WTC11 (cell line): ENCODE data around the gene HS2ST1. TPM values are rescaled to one million over a fixed set of nuclear protein-coding genes. Genes with fewer than 3 reads are reported as not detected.

ENCODE experiments used
- ATAC-seq: fragments of 200-7000 bp; cut with Tn5 transposase; 2 replicates; pipeline ENCODE4 v1.10.0; 2021; ENCODE audit warnings: mild to moderate bottlenecking, moderate library complexity
- CTCF ChIA-PET: fragments of 300-600 bp; sonication (Branson Sonifier 250); formaldehyde crosslinking; loops from one replicate; lab custom pipeline; 2021; ENCODE audit warnings: antibody characterized with exemption; lab: Charles Lee
- POLR2A ChIA-PET: fragments of 350-600 bp; sonication (Branson Sonifier 250); formaldehyde crosslinking; loops from one replicate; lab custom pipeline; 2021; ENCODE audit warnings: antibody characterized with exemption; lab: Charles Lee
- DNase-seq: peaks from one replicate; pipeline ENCODE4 v3.0.0; 2021; ENCODE audit warnings: low spot score
- H3K27ac Mint-ChIP-seq: 2 replicates; pipeline ENCODE4 v1.8.0; 2021; ENCODE audit warnings: mixed read lengths
- H3K27me3 Mint-ChIP-seq: 2 replicates; pipeline ENCODE4 v1.8.0; 2021; ENCODE audit warnings: low read depth, mild to moderate bottlenecking, moderate library complexity, mixed read lengths
- H3K36me3 Mint-ChIP-seq: 2 replicates; pipeline ENCODE4 v1.8.0; 2021; ENCODE audit warnings: mixed read lengths
- H3K4me1 Mint-ChIP-seq: 2 replicates; pipeline ENCODE4 v1.8.0; 2022; ENCODE audit warnings: mixed read lengths
- H3K4me3 Mint-ChIP-seq: 2 replicates; pipeline ENCODE4 v1.8.0; 2021; ENCODE audit warnings: mild to moderate bottlenecking, moderate library complexity, mixed read lengths
- H3K9me3 Mint-ChIP-seq: 2 replicates; pipeline ENCODE4 v1.8.0; 2021; ENCODE audit warnings: mixed read lengths
- CREM ChIP-seq: sonication (generic); formaldehyde crosslinking; IDR thresholded peaks from 2 replicates; pipeline ENCODE4 v1.8.1; 2022; ENCODE audit warnings: mild to moderate bottlenecking, missing genetic modification reagents, moderate library complexity
- ETV6 ChIP-seq: sonication (generic); formaldehyde crosslinking; IDR thresholded peaks from 2 replicates; pipeline ENCODE4 v1.8.1; 2022; ENCODE audit warnings: mild to moderate bottlenecking, missing genetic modification reagents
- FOXK1 ChIP-seq: sonication (generic); formaldehyde crosslinking; IDR thresholded peaks from 2 replicates; pipeline ENCODE4 v1.8.0; 2022; ENCODE audit warnings: mild to moderate bottlenecking, moderate library complexity, missing genetic modification reagents
- GRHL2 ChIP-seq: fragments of 250-450 bp; sonication (Bioruptor Pico); IDR thresholded peaks from 2 replicates; pipeline ENCODE4 v1.8.0; 2022; ENCODE audit warnings: mild to moderate bottlenecking, moderate library complexity; ENCODE audit not compliant: insufficient replicate concordance, severe bottlenecking
- NR3C1 ChIP-seq: sonication (generic); formaldehyde crosslinking; conservative IDR thresholded peaks from 2 replicates; pipeline ENCODE4 v1.8.1; 2023; ENCODE audit warnings: low read depth, mild to moderate bottlenecking, missing genetic modification reagents
- PRRX2 ChIP-seq: fragments of 250-450 bp; sonication (Bioruptor Pico); IDR thresholded peaks from 2 replicates; pipeline ENCODE4 v1.8.0; 2021; ENCODE audit warnings: mild to moderate bottlenecking
- RELA ChIP-seq: sonication (generic); formaldehyde crosslinking; IDR thresholded peaks from 2 replicates; pipeline ENCODE4 v1.8.1; 2022; ENCODE audit warnings: missing genetic modification reagents, mild to moderate bottlenecking, borderline replicate concordance
- SP1 ChIP-seq: sonication (generic); formaldehyde crosslinking; conservative IDR thresholded peaks from 2 replicates; pipeline ENCODE4 v1.8.1; 2022; ENCODE audit warnings: missing genetic modification reagents
- TCF7 ChIP-seq: sonication (generic); formaldehyde crosslinking; IDR thresholded peaks from 2 replicates; pipeline ENCODE4 v1.8.0; 2022; ENCODE audit warnings: mild to moderate bottlenecking, low read depth, missing genetic modification reagents, moderate library complexity
- TEAD4 ChIP-seq: sonication (generic); formaldehyde crosslinking; IDR thresholded peaks from 2 replicates; pipeline ENCODE4 v1.8.0; 2022; ENCODE audit warnings: mild to moderate bottlenecking, missing genetic modification reagents
- ZBTB21 ChIP-seq: sonication (generic); formaldehyde crosslinking; IDR thresholded peaks from 2 replicates; pipeline ENCODE4 v1.8.1; 2023; ENCODE audit warnings: mild to moderate bottlenecking, missing genetic modification reagents, borderline replicate concordance
- ZNF138 ChIP-seq: sonication (generic); formaldehyde crosslinking; conservative IDR thresholded peaks from 2 replicates; pipeline ENCODE4 v1.8.1; 2022; ENCODE audit warnings: mild to moderate bottlenecking, moderate library complexity, missing genetic modification reagents
- total RNA-seq: library from RNA; stranded (reverse); gene quantifications from 3 replicates; pipeline ENCODE4 v1.2.3, GENCODE V29; 2021
- TF ChIP-seq, protein P1 (sequence below): sonication (generic); formaldehyde crosslinking; IDR thresholded peaks from 2 replicates; pipeline ENCODE4 v1.8.0; 2022; ENCODE audit warnings: missing genetic modification reagents
- TF ChIP-seq, protein P2 (sequence below): fragments of 250-450 bp; sonication (Bioruptor Pico); IDR thresholded peaks from 2 replicates; pipeline ENCODE4 v1.9.0; 2021; ENCODE audit warnings: mild to moderate bottlenecking, borderline replicate concordance
- TF ChIP-seq, protein P3 (sequence below): sonication (generic); formaldehyde crosslinking; IDR thresholded peaks from 2 replicates; pipeline ENCODE4 v1.8.1; 2023; ENCODE audit warnings: mild to moderate bottlenecking, missing genetic modification reagents
- TF ChIP-seq, protein P4 (sequence below): fragments of 250-450 bp; sonication (Bioruptor Pico); IDR thresholded peaks from 2 replicates; pipeline ENCODE4 v1.8.0; 2021; ENCODE audit warnings: mild to moderate bottlenecking
- TF ChIP-seq, protein P5 (sequence below): fragments of 250-450 bp; sonication (Bioruptor Pico); conservative IDR thresholded peaks from 2 replicates; pipeline ENCODE4 v1.9.0; 2021; ENCODE audit warnings: mild to moderate bottlenecking
- TF ChIP-seq, protein P6 (sequence below): sonication (generic); formaldehyde crosslinking; IDR thresholded peaks from 2 replicates; pipeline ENCODE4 v1.8.1; 2022; ENCODE audit warnings: low read depth, missing genetic modification reagents, borderline replicate concordance
- TF ChIP-seq, protein P7 (sequence below): sonication (generic); formaldehyde crosslinking; IDR thresholded peaks from 2 replicates; pipeline ENCODE4 v1.8.0; 2022; ENCODE audit warnings: mild to moderate bottlenecking, missing genetic modification reagents

The HS2ST1 gene
- total RNA-seq, 1 experiment from 2014 or later = 24.7 TPM

DNA sequence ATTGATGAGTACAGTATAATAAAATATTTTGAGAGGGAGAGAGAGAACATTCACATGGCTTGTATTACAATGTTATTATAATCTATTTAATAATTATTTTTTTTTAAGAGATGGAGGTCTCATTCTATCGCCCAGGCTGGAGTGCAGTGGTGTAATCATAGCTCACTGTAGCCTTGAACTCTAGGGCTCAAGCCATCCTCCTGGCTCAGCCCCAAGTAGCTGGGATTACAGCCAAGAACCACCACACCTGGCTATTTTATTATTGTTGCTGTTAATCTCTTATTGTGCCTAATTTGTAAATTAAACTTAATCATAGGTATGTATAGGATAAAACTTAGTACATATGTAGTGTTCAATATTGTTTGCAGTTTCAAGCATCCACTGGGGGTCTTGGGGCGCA lies 57.8 kb downstream of the HS2ST1 start:
- H3K36me3 Mint-ChIP-seq = no peaks in the 10 kb centered on the region
- ChIA-PET POLR2A (no interaction called here), CTCF (no interaction called here)
- H3K4me3 Mint-ChIP-seq = no peak overlapping the region
- TF ChIP-seq CREM (CRISPR knock-in tag) = no peak
- TF ChIP-seq RELA = no peak
- no peak for TF ChIP-seq TCF7
- no peak for TF ChIP-seq NR3C1
- TF ChIP-seq, protein P1, sequence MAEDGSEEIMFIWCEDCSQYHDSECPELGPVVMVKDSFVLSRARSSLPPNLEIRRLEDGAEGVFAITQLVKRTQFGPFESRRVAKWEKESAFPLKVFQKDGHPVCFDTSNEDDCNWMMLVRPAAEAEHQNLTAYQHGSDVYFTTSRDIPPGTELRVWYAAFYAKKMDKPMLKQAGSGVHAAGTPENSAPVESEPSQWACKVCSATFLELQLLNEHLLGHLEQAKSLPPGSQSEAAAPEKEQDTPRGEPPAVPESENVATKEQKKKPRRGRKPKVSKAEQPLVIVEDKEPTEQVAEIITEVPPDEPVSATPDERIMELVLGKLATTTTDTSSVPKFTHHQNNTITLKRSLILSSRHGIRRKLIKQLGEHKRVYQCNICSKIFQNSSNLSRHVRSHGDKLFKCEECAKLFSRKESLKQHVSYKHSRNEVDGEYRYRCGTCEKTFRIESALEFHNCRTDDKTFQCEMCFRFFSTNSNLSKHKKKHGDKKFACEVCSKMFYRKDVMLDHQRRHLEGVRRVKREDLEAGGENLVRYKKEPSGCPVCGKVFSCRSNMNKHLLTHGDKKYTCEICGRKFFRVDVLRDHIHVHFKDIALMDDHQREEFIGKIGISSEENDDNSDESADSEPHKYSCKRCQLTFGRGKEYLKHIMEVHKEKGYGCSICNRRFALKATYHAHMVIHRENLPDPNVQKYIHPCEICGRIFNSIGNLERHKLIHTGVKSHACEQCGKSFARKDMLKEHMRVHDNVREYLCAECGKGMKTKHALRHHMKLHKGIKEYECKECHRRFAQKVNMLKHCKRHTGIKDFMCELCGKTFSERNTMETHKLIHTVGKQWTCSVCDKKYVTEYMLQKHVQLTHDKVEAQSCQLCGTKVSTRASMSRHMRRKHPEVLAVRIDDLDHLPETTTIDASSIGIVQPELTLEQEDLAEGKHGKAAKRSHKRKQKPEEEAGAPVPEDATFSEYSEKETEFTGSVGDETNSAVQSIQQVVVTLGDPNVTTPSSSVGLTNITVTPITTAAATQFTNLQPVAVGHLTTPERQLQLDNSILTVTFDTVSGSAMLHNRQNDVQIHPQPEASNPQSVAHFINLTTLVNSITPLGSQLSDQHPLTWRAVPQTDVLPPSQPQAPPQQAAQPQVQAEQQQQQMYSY (CRISPR knock-in tag) = no peak
- TF ChIP-seq, protein P2, sequence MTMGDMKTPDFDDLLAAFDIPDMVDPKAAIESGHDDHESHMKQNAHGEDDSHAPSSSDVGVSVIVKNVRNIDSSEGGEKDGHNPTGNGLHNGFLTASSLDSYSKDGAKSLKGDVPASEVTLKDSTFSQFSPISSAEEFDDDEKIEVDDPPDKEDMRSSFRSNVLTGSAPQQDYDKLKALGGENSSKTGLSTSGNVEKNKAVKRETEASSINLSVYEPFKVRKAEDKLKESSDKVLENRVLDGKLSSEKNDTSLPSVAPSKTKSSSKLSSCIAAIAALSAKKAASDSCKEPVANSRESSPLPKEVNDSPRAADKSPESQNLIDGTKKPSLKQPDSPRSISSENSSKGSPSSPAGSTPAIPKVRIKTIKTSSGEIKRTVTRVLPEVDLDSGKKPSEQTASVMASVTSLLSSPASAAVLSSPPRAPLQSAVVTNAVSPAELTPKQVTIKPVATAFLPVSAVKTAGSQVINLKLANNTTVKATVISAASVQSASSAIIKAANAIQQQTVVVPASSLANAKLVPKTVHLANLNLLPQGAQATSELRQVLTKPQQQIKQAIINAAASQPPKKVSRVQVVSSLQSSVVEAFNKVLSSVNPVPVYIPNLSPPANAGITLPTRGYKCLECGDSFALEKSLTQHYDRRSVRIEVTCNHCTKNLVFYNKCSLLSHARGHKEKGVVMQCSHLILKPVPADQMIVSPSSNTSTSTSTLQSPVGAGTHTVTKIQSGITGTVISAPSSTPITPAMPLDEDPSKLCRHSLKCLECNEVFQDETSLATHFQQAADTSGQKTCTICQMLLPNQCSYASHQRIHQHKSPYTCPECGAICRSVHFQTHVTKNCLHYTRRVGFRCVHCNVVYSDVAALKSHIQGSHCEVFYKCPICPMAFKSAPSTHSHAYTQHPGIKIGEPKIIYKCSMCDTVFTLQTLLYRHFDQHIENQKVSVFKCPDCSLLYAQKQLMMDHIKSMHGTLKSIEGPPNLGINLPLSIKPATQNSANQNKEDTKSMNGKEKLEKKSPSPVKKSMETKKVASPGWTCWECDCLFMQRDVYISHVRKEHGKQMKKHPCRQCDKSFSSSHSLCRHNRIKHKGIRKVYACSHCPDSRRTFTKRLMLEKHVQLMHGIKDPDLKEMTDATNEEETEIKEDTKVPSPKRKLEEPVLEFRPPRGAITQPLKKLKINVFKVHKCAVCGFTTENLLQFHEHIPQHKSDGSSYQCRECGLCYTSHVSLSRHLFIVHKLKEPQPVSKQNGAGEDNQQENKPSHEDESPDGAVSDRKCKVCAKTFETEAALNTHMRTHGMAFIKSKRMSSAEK (CRISPR knock-in tag) = no peak
- no peak for TF ChIP-seq SP1
- TF ChIP-seq, protein P3, sequence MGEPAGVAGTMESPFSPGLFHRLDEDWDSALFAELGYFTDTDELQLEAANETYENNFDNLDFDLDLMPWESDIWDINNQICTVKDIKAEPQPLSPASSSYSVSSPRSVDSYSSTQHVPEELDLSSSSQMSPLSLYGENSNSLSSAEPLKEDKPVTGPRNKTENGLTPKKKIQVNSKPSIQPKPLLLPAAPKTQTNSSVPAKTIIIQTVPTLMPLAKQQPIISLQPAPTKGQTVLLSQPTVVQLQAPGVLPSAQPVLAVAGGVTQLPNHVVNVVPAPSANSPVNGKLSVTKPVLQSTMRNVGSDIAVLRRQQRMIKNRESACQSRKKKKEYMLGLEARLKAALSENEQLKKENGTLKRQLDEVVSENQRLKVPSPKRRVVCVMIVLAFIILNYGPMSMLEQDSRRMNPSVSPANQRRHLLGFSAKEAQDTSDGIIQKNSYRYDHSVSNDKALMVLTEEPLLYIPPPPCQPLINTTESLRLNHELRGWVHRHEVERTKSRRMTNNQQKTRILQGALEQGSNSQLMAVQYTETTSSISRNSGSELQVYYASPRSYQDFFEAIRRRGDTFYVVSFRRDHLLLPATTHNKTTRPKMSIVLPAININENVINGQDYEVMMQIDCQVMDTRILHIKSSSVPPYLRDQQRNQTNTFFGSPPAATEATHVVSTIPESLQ (CRISPR knock-in tag) = no peak
- no peak for TF ChIP-seq ZBTB21 (CRISPR knock-in tag)
- no peak for TF ChIP-seq FOXK1 (CRISPR knock-in tag)
- TF ChIP-seq, protein P4, sequence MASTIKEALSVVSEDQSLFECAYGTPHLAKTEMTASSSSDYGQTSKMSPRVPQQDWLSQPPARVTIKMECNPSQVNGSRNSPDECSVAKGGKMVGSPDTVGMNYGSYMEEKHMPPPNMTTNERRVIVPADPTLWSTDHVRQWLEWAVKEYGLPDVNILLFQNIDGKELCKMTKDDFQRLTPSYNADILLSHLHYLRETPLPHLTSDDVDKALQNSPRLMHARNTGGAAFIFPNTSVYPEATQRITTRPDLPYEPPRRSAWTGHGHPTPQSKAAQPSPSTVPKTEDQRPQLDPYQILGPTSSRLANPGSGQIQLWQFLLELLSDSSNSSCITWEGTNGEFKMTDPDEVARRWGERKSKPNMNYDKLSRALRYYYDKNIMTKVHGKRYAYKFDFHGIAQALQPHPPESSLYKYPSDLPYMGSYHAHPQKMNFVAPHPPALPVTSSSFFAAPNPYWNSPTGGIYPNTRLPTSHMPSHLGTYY = no peak
- TF ChIP-seq, protein P5, sequence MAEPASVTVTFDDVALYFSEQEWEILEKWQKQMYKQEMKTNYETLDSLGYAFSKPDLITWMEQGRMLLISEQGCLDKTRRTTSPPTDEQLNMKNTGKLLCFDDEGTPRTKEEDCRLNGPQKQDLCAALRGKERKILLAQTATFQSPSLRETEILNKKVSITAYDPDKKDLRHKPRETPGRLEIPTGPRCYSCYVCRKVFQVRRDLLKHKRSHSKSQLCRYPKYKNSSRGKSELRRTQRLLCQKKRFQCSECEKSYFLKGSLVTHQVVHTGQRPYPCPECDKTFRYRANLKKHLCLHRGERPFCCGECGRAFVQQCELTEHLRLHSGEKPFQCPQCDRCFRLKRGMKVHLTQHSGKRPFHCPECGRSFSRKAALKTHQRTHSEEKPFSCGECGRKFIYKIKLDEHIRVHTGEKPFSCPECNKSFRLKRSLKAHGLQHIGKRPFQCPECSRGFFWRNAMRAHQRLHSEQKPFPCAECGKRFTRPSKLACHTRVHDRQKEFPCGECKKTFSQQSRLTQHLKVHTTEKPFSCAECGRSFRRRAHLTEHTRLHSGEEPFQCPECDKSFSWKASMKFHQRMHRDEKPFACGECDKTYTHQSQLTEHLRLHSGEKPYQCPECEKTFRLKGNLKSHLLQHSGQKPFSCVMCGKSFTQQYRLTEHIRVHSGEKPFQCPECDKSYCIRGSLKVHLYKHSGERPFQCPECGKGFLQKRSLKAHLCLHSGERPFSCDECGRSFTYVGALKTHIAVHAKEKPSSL = no peak
- TF ChIP-seq ZNF138 (CRISPR knock-in tag) = no peak
- TF ChIP-seq PRRX2 = no peak
- TF ChIP-seq ETV6 = no peak
- no peak for TF ChIP-seq GRHL2
- TF ChIP-seq, protein P6, sequence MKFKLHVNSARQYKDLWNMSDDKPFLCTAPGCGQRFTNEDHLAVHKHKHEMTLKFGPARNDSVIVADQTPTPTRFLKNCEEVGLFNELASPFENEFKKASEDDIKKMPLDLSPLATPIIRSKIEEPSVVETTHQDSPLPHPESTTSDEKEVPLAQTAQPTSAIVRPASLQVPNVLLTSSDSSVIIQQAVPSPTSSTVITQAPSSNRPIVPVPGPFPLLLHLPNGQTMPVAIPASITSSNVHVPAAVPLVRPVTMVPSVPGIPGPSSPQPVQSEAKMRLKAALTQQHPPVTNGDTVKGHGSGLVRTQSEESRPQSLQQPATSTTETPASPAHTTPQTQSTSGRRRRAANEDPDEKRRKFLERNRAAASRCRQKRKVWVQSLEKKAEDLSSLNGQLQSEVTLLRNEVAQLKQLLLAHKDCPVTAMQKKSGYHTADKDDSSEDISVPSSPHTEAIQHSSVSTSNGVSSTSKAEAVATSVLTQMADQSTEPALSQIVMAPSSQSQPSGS (CRISPR knock-in tag) = no peak
- TF ChIP-seq, protein P7, sequence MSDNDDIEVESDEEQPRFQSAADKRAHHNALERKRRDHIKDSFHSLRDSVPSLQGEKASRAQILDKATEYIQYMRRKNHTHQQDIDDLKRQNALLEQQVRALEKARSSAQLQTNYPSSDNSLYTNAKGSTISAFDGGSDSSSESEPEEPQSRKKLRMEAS (CRISPR knock-in tag) = no peak
- no peak for TF ChIP-seq TEAD4 (CRISPR knock-in tag)
- no peak for ATAC-seq
- no peaks in the 10 kb centered on the region for H3K27me3 Mint-ChIP-seq
- no peak for DNase-seq
- no peaks in the 10 kb centered on the region for H3K9me3 Mint-ChIP-seq
- H3K27ac Mint-ChIP-seq = no peak overlapping the region
- peaks cover 26% of the 10 kb centered on the region for H3K4me1 Mint-ChIP-seq
